AG10803 (cell line): ENCODE data around the gene GNAI2.
A peak's percentile ranks its signal among the peaks of the same experiment; 100 is the strongest.
"Not testable (repeated sequence)": the region's sequence is repeated elsewhere in the genome, so short reads cannot be mapped to it uniquely, and the experiment has no call there.

Experiments used
- DNase-seq: peaks from one replicate; pipeline ENCODE4 v3.0.0; 2010; ENCODE audit warnings: low read depth
- H3K4me3 ChIP-seq: 2 replicates; pipeline ENCODE4 v1.5.1; 2011; ENCODE audit warnings: mild to moderate bottlenecking, low read length, control low read depth
- CTCF ChIP-seq: conservative IDR thresholded peaks from 2 replicates; pipeline ENCODE4 v1.5.1; 2011; ENCODE audit warnings: mild to moderate bottlenecking, low read length, control low read depth, inconsistent platforms

GNAI2 gene

GRCh38 chr3:50261505-50261904 is 25.5 kb downstream of the GNAI2 start:
- H3K4me3 ChIP-seq, result no peak overlapping the region
- TF ChIP-seq CTCF, result no peak

GRCh38 chr3:50262200-50262599 is 26.2 kb downstream of the GNAI2 start:
- not testable (repeated sequence) for H3K4me3 ChIP-seq, DNase-seq

More at GRCh38 chr3:50261505-50261904, 25.5 kb downstream of the GNAI2 start:
- no peak for DNase-seq

GRCh38 chr3:50262778-50263177 is 26.8 kb downstream of the GNAI2 start:
- no peak for TF ChIP-seq CTCF
- no peak overlapping the region for H3K4me3 ChIP-seq

GRCh38 chr3:50263478-50264382 is 27.7 kb downstream of the GNAI2 start:
- no peak for DNase-seq
- H3K4me3 ChIP-seq, result no peak overlapping the region

More at GRCh38 chr3:50262778-50263177, 26.8 kb downstream of the GNAI2 start:
- DNase-seq, result no peak

GRCh38 chr3:50264383-50264963 is 28.5 kb downstream of the GNAI2 start:
- DNase-seq, result peak; percentile 94

More at GRCh38 chr3:50263478-50264382, 27.7 kb downstream of the GNAI2 start:
- no peak for TF ChIP-seq CTCF

GRCh38 chr3:50264964-50265485 is 29.0 kb downstream of the GNAI2 start:
- DNase-seq, result no peak
- H3K4me3 ChIP-seq, result no peak overlapping the region; the same call in 1 of the 2 replicates
- no peak for TF ChIP-seq CTCF

More at GRCh38 chr3:50264383-50264963, 28.5 kb downstream of the GNAI2 start:
- no peak for TF ChIP-seq CTCF
- no peak overlapping the region; the same call in 1 of the 2 replicates for H3K4me3 ChIP-seq

- TF ChIP-seq CTCF, result no peak
- H3K4me3 ChIP-seq, result no peak overlapping the region
- no peak for DNase-seq
Measured at GRCh38 chr3:50265571-50265970, 29.6 kb downstream of the GNAI2 start.
